GM18507 (cell line): ENCODE data around the gene SNAPIN.
"Not testable (repeated sequence)": the region's sequence is repeated elsewhere in the genome, so short reads cannot be mapped to it uniquely, and the experiment has no call there.

Source experiments
- DNase-seq: peaks from one replicate; pipeline ENCODE4 v3.0.0; 2011; ENCODE audit warnings: low read depth; ENCODE audit not compliant: insufficient read length; ENCODE audit errors: extremely low spot score
- FAIRE-seq: peaks from 2 replicates; lab custom pipeline; 2011; peaks lifted over from hg19 to GRCh38; lab: Jason Lieb, UNC

The SNAPIN gene

GRCh38 chr1:153670859-153671627 lies 12.5 kb downstream of the SNAPIN start, which contains the start of gene ILF2:
TSS of gene ILF2 (minus strand) at chr1:153670993. CDS start at chr1:153670922, 71 bp downstream.
- DNase-seq (peak; percentile 95), FAIRE-seq (peak; percentile 99)

- DNase-seq, FAIRE-seq: not testable (repeated sequence)
Observed at GRCh38 chr1:153671628-153672353, 13.3 kb downstream of the SNAPIN start.

GRCh38 chr1:153673511-153673910 lies 15.0 kb downstream of the SNAPIN start:
- FAIRE-seq (no peak), DNase-seq (no peak)

GRCh38 chr1:153677718-153678518 lies 19.4 kb downstream of the SNAPIN start:
- FAIRE-seq (peak; percentile 91), DNase-seq (no peak)

GRCh38 chr1:153678519-153679336 lies 20.2 kb downstream of the SNAPIN start, which contains the start of gene NPR1:
TSS of gene NPR1 (plus strand) at chr1:153678688. CDS start at chr1:153679109, 421 bp downstream.
- DNase-seq (no peak), FAIRE-seq (no peak)

GRCh38 chr1:153679337-153680119 lies 21.0 kb downstream of the SNAPIN start:
- DNase-seq: no peak
- no peak for FAIRE-seq

- FAIRE-seq (no peak), DNase-seq (no peak)
Observed at GRCh38 chr1:153680120-153680403, 21.6 kb downstream of the SNAPIN start.

- FAIRE-seq (no peak), DNase-seq (no peak)
Observed at GRCh38 chr1:153682730-153683129, 24.2 kb downstream of the SNAPIN start.

GRCh38 chr1:153683854-153684253 lies 25.4 kb downstream of the SNAPIN start:
- no peak for DNase-seq
- FAIRE-seq: no peak

- no peak for DNase-seq
- FAIRE-seq: no peak
Observed at GRCh38 chr1:153684892-153685291, 26.4 kb downstream of the SNAPIN start.

- DNase-seq (no peak), FAIRE-seq (no peak)
Observed at GRCh38 chr1:153685544-153686340, 27.2 kb downstream of the SNAPIN start.

GRCh38 chr1:153687346-153688125 lies 29.0 kb downstream of the SNAPIN start:
- no peak for DNase-seq
- no peak for FAIRE-seq

GRCh38 chr1:153688276-153688675 lies 29.8 kb downstream of the SNAPIN start:
- no peak for FAIRE-seq
- no peak for DNase-seq

- DNase-seq (no peak), FAIRE-seq (no peak)
Observed at GRCh38 chr1:153688736-153689328, 30.3 kb downstream of the SNAPIN start.

GRCh38 chr1:153693466-153693865 lies 35.0 kb downstream of the SNAPIN start:
- FAIRE-seq (no peak), DNase-seq (no peak)

GRCh38 chr1:153696741-153697140 lies 38.2 kb downstream of the SNAPIN start:
- DNase-seq: no peak
- no peak for FAIRE-seq
